Activated CD8-positive, alpha-beta T cell treated with anti-CD3 and anti-CD28 coated beads for 36 hours (primary cell): Measurements from ENCODE around the gene CASTOR1. TPM values are rescaled to one million over a fixed set of nuclear protein-coding genes. Genes with fewer than 3 reads are reported as not detected.

Experiments used
- ATAC-seq: fragments of 200-7000 bp; cut with Tn5 transposase; one replicate; pipeline ENCODE4 v1.10.0; 2021; ENCODE audit warnings: mild to moderate bottlenecking, moderate library complexity
- CTCF ChIA-PET: fragments of 350-600 bp; sonication (Branson Sonifier 250); formaldehyde crosslinking; loops from one replicate; lab custom pipeline; 2021; ENCODE audit warnings: antibody characterized with exemption; lab: Charles Lee
- POLR2A ChIA-PET: fragments of 350-600 bp; sonication (Branson Sonifier 250); formaldehyde crosslinking; loops from one replicate; lab custom pipeline; 2021; ENCODE audit warnings: antibody characterized with exemption; lab: Charles Lee
- DNase-seq: peaks from one replicate; pipeline ENCODE4 v3.0.0-alpha.2; 2020
- H3K27ac Mint-ChIP-seq: one replicate; pipeline ENCODE4 v1.8.0; 2021; ENCODE audit warnings: mild to moderate bottlenecking, mixed read lengths
- H3K27me3 Mint-ChIP-seq: one replicate; pipeline ENCODE4 v1.8.0; 2021; ENCODE audit warnings: mixed read lengths
- H3K36me3 Mint-ChIP-seq: one replicate; pipeline ENCODE4 v1.8.0; 2021; ENCODE audit warnings: low read depth, mixed read lengths
- H3K4me1 Mint-ChIP-seq: one replicate; pipeline ENCODE4 v1.8.0; 2021; ENCODE audit warnings: low read depth, mixed read lengths
- H3K4me3 Mint-ChIP-seq: one replicate; pipeline ENCODE4 v1.8.0; 2021; ENCODE audit warnings: mild to moderate bottlenecking, moderate library complexity, mixed read lengths
- H3K9me3 Mint-ChIP-seq: one replicate; pipeline ENCODE4 v1.8.0; 2021; ENCODE audit warnings: mixed read lengths
- CTCF ChIP-seq: fragments of 200-600 bp; IDR thresholded peaks from one replicate; pipeline ENCODE4 v1.8.0; 2022; ENCODE audit warnings: antibody characterized with exemption, mild to moderate bottlenecking
- intact Hi-C: fragments of 100-400 bp; cut with micrococcal nuclease; formaldehyde crosslinking; loops from one replicate; pipeline ENCODE4 v1.10.0; 2022
- total RNA-seq, 2 experiments: library from RNA; stranded (reverse); gene quantifications; one replicate each; pipeline ENCODE4 v1.2.3, GENCODE V29; 2021

The CASTOR1 gene
- total RNA-seq, 2 experiments from 2014 or later: 4.2 to 5.1 TPM

GRCh38 chr22:30297991-30298701 lies 8.8 kb upstream of the CASTOR1 start:
- Mint-ChIP-seq H3K4me1 (peaks cover 68% of the 10 kb centered on the region), H3K4me3 (no peak overlapping the region), H3K9me3 (no peaks in the 10 kb centered on the region), H3K27ac (peak overlapping the region; percentile 51), H3K36me3 (peaks cover 15% of the 10 kb centered on the region), H3K27me3 (no peaks in the 10 kb centered on the region)
- intact Hi-C loops: no loop called here
- TF ChIP-seq CTCF: no peak
- ATAC-seq: no peak
- ChIA-PET CTCF (interaction anchor here (5.7 to 19.3 kb wide), 2 partner anchors 9 to 92 kb away, joined by 31 to 472 read pairs; partner anchors contain the start of genes CASTOR1, RNF215 and SEC14L2), POLR2A (interaction anchor here (1.1 to 2.5 kb wide), 4 partner anchors 8 to 27 kb away, joined by 3 to 7 read pairs (median 4); partner anchors contain the start of gene CASTOR1)
- no peak for DNase-seq

- Mint-ChIP-seq H3K27me3 (no peaks in the 10 kb centered on the region), H3K9me3 (no peaks in the 10 kb centered on the region), H3K4me3 (no peak overlapping the region), H3K36me3 (peaks cover 11% of the 10 kb centered on the region), H3K4me1 (peaks cover 61% of the 10 kb centered on the region), H3K27ac (peak overlapping the region; percentile 51)
- POLR2A ChIA-PET: interaction anchor here (1.1 to 2.5 kb wide), 3 partner anchors 8 to 28 kb away, joined by 3 to 7 read pairs (median 4); partner anchors contain the start of gene CASTOR1
- DNase-seq (no peak), ATAC-seq (no peak)
- intact Hi-C loops: no loop called here
- CTCF ChIA-PET: interaction anchor here (5.7 to 19.3 kb wide), 2 partner anchors 9 to 92 kb away, joined by 31 to 472 read pairs; partner anchors contain the start of genes CASTOR1, RNF215 and SEC14L2
- no peak for TF ChIP-seq CTCF
Measured at GRCh38 chr22:30297276-30297990, 8.1 kb upstream of the CASTOR1 start.

GRCh38 chr22:30296833-30297232 lies 7.5 kb upstream of the CASTOR1 start:
- Mint-ChIP-seq H3K36me3 (peaks cover 10% of the 10 kb centered on the region), H3K4me1 (peaks cover 55% of the 10 kb centered on the region), H3K4me3 (no peak overlapping the region), H3K27ac (peak overlapping the region; percentile 51), H3K27me3 (no peaks in the 10 kb centered on the region), H3K9me3 (no peaks in the 10 kb centered on the region)
- intact Hi-C loops: no loop called here
- no peak for DNase-seq
- no peak for TF ChIP-seq CTCF
- CTCF ChIA-PET: interaction anchor here (1.1 to 19.3 kb wide), 6 partner anchors 8 to 93 kb away, joined by 3 to 472 read pairs (median 4); partner anchors contain the start of genes CASTOR1, RNF215, SEC14L2 and TBC1D10A
- POLR2A ChIA-PET: interaction anchor here (0.8 to 2.5 kb wide), 2 partner anchors 28 to 29 kb away, joined by 3 to 7 read pairs; no protein-coding TSS in a partner anchor
- peak; percentile 37 for ATAC-seq

- Mint-ChIP-seq H3K4me3 (no peak overlapping the region), H3K27ac (peak overlapping the region; percentile 51), H3K9me3 (no peaks in the 10 kb centered on the region), H3K4me1 (peaks cover 50% of the 10 kb centered on the region), H3K27me3 (no peaks in the 10 kb centered on the region), H3K36me3 (peaks cover 8% of the 10 kb centered on the region)
- intact Hi-C loops: no loop called here
- ATAC-seq (peak; percentile 12), DNase-seq (no peak)
- TF ChIP-seq CTCF: no peak
- ChIA-PET CTCF (interaction anchor here (1.1 to 19.3 kb wide), 6 partner anchors 8 to 93 kb away, joined by 3 to 472 read pairs (median 4); partner anchors contain the start of genes CASTOR1, RNF215, SEC14L2 and TBC1D10A), POLR2A (interaction anchor here (0.8 to 2.5 kb wide), 5 partner anchors 19 to 58 kb away, joined by 3 to 7 read pairs (median 4); no protein-coding TSS in a partner anchor)
Measured at GRCh38 chr22:30296324-30296723, 7.0 kb upstream of the CASTOR1 start.
